Fibroblast of skin of scalp (primary cell): ENCODE measurements around the gene CCSER1.
"Not testable (repeated sequence)": the region's sequence is repeated elsewhere in the genome, so short reads cannot be mapped to it uniquely, and the experiment has no call there.

Experiments
- DNase-seq: peaks from one replicate; pipeline ENCODE4 v3.0.0-alpha.2; 2013

Gene CCSER1

GRCh38 chr4:91212211-91212610 is 1085.0 kb downstream of the CCSER1 start:
- no peak for DNase-seq

GRCh38 chr4:91217831-91218403 is 1090.7 kb downstream of the CCSER1 start:
- not testable (repeated sequence) for DNase-seq

- DNase-seq, result no peak
Observed at GRCh38 chr4:91220315-91220714, 1093.1 kb downstream of the CCSER1 start.

GRCh38 chr4:91222014-91222413 is 1094.8 kb downstream of the CCSER1 start:
- no peak for DNase-seq

GRCh38 chr4:91226867-91227266 is 1099.7 kb downstream of the CCSER1 start:
- DNase-seq, result no peak

- DNase-seq, result no peak
Observed at GRCh38 chr4:91228659-91229058, 1101.5 kb downstream of the CCSER1 start.

DNA sequence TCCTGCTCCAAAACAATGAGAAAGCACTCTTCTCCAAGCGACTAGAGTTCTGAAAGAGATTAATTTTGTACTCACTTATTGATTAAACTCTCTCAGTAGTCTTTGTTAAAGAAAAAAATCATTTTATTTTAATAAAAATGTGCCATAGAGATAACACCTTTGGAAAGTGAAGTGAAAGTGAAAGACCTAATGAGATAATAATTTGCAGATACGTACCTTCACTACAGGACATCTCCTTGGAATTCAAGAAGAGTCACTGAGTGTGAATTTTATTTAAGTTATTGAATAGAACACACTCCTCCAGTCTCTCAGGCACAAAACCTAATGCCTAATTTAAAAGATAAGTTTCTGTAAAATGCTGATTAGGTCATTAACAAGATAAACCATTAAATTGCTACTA is 1106.0 kb downstream of the CCSER1 start:
- no peak for DNase-seq

- DNase-seq, result no peak
Observed at GRCh38 chr4:91243132-91243531, 1115.9 kb downstream of the CCSER1 start.

- DNase-seq, result no peak
Observed at GRCh38 chr4:91256043-91256442, 1128.8 kb downstream of the CCSER1 start.

- DNase-seq, result no peak
Observed at GRCh38 chr4:91256751-91257150, 1129.6 kb downstream of the CCSER1 start.

DNA sequence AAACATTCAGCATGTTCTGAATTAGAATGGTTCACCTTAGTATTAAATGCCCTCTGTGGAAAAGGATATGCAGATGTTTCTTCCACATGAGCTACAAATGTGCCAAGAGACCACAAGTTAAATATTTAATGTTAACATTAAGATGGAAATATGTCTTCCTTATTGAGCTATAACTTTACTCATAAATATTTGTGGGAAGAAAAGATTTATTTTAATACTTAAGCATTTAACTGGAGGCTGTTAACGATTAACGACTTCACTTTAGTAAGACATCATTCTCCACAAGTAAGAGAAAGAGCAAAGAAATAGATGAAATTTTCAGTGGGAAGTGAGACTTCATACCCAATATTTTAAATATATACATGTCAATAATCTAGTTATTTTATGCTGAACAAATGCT is 1130.5 kb downstream of the CCSER1 start:
- DNase-seq, result no peak

DNA sequence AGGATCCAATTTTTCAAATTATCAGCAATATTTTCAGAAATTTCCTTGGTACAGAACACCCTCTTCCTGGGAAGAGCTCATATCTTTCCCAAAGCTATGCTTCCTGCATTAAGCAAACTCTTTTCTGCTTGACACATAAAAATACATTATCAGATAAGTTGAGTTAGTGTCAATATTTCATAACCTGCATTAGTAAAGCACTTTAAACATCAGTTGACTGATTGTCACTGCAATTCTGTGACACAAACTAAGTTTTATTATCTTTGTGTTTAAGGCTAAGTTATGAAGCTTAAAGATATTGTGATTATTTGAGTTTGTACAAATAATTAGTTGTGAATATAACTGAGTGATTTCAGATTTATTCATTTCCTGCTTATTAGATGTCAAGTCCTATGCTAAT is 1131.1 kb downstream of the CCSER1 start:
- no peak for DNase-seq

GRCh38 chr4:91267543-91267942 is 1140.3 kb downstream of the CCSER1 start:
- no peak for DNase-seq

GRCh38 chr4:91268481-91268880 is 1141.3 kb downstream of the CCSER1 start:
- DNase-seq, result not testable (repeated sequence)

GRCh38 chr4:91268913-91269312 is 1141.7 kb downstream of the CCSER1 start:
- no peak for DNase-seq

- DNase-seq, result no peak
Observed at GRCh38 chr4:91279899-91280298, 1152.7 kb downstream of the CCSER1 start.

GRCh38 chr4:91280551-91281290 is 1153.5 kb downstream of the CCSER1 start:
- no peak for DNase-seq

DNA sequence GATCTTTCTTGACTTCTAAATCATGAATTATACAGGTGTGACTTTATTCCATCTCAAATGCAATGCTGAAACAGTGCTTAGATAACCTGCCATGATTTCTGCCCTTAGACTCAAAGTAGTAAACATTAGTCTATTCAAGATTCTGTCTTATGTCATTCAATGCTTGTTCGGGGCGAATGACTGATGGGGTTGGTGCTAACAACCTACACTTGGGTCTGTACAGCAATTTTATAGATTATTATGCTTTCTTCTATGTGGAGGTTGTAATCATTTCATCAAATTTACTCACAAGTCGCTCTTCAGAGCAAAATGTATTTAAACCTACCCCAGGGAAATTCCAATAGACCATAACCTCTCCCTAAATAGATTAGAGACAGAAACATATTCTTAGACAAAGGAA is 1155.0 kb downstream of the CCSER1 start:
- no peak for DNase-seq

GRCh38 chr4:91283726-91284230 is 1156.6 kb downstream of the CCSER1 start:
- DNase-seq, result no peak

DNA sequence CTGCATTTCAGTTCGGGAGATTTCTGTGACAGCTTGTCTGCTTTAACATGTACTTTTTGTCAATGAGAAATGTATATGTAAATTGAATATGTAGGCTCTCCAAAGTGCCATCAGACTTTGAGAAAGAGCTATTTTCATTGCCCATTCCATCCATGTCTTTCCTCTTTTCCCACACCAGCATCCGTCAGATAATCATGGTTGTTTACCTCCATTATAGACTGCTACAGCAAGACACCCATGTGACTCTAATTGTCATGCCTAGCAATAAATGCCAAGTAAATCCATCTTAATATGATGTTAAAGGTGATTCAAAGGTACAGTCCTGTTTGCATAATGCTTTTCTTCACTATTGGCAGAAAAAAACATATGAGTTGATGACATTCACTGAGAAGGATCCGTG is 1157.3 kb downstream of the CCSER1 start:
- no peak for DNase-seq

DNA sequence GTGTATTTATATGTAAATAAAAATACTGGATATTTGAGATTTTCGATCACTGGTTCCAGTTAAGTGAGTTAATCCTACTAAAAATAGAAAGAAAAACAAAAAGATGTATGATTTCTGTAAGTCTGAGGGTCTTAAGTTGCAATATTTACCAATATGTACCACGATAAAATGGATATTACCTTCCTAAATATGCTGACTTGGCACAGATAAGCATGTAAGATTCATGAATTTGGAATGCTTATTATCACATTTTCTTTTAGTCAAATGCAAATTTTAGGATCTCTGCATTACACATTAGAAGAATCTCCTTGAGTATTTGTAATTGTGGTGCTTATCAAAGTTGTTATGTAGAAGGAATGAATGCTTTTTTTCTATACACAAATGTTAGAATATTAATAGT is 1158.3 kb downstream of the CCSER1 start:
- DNase-seq, result no peak

GRCh38 chr4:91288702-91289311 is 1161.6 kb downstream of the CCSER1 start:
- DNase-seq, result no peak

DNA sequence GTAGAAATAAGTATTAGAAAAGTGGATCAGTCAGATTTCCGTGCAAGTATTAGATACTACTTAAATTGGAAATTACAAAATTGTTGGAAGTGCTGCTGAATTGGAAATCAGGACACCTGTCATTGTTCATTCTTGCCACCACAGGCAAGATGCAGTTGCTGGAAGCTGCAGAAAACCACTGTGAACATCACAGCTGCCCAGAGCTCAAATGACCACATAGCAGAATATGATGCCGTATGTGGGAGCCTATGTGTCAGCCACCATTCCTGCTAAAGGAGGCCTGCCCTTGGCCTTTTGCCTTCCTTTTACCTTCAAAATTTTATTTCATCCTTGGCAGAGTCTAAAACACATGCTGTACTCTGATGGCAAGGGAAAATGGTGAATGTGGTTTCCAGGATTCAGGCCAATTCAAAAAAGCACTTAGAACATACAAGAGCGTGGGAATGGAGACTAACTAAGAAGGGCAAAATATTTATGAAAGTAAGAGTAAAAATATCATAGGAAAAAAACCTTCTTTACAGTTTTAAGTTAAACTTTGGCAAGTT is 1171.0 kb downstream of the CCSER1 start:
- DNase-seq, result no peak

DNA sequence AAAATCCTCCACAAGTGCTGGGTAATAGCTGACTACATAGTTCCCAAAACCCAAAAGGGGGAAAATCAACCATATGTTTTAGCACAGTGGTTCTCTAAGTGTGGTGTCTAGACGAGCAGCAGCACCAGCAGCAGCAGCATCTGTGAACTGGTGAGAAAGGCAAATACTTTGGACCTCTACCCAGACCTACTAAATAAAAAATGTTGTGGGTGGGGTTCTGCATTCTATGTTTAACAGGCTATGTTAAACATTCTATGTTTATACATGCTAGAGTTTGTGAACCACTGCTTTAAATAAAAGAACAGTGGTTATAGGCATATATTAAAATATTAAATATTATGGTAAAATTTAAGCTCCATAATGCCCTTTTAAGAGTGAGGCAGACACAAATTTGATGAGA is 1171.6 kb downstream of the CCSER1 start:
- no peak for DNase-seq
